Activated CD8-positive, alpha-beta T cell treated with anti-CD3 and anti-CD28 coated beads, Interleukin-2, amount 10 ng/mL, durations not matched to agents 7 days and 5 days (primary cell): Measurements from ENCODE around the gene PPAN. TPM values are rescaled to one million over a fixed set of nuclear protein-coding genes. Genes with fewer than 3 reads are reported as not detected.

Source experiments
- ATAC-seq: fragments of 150-1000 bp; cut with Tn5 transposase; one replicate; pipeline ENCODE4 v1.10.0; 2021; ENCODE audit warnings: moderate library complexity
- CTCF ChIA-PET: fragments of 350-600 bp; sonication (Branson Sonifier 250); formaldehyde crosslinking; loops from one replicate; lab custom pipeline; 2021; ENCODE audit warnings: antibody characterized with exemption; lab: Charles Lee
- POLR2A ChIA-PET: fragments of 350-600 bp; sonication (Branson Sonifier 250); formaldehyde crosslinking; loops from one replicate; lab custom pipeline; 2021; ENCODE audit warnings: antibody characterized with exemption; lab: Charles Lee
- DNase-seq: peaks from one replicate; pipeline ENCODE4 v3.0.0-alpha.2; 2020
- H3K27ac Mint-ChIP-seq: one replicate; pipeline ENCODE4 v1.8.0; 2021; ENCODE audit warnings: mild to moderate bottlenecking, mixed read lengths
- H3K27me3 Mint-ChIP-seq: one replicate; pipeline ENCODE4 v1.8.0; 2021; ENCODE audit warnings: low read depth, mixed read lengths
- H3K36me3 Mint-ChIP-seq: one replicate; pipeline ENCODE4 v1.8.0; 2021; ENCODE audit warnings: low read depth, mixed read lengths
- H3K4me1 Mint-ChIP-seq: one replicate; pipeline ENCODE4 v1.8.0; 2021; ENCODE audit warnings: low read depth, mixed read lengths
- H3K4me3 Mint-ChIP-seq: one replicate; pipeline ENCODE4 v1.8.0; 2021; ENCODE audit warnings: mild to moderate bottlenecking, mixed read lengths
- H3K9me3 Mint-ChIP-seq: one replicate; pipeline ENCODE4 v1.8.0; 2022; ENCODE audit warnings: mixed read lengths; ENCODE audit not compliant: insufficient read depth
- total RNA-seq, 2 experiments: library from RNA; stranded (reverse); gene quantifications; one replicate each; pipeline ENCODE4 v1.2.3, GENCODE V29; 2021

PPAN gene
- total RNA-seq, 2 experiments from 2014 or later, result 107 to 121 TPM

GRCh38 chr19:10144361-10144760 lies 38.2 kb downstream of the PPAN start:
- no peak for DNase-seq
- H3K4me3 Mint-ChIP-seq, result no peak overlapping the region
- peak overlapping the region; percentile 90 for H3K27ac Mint-ChIP-seq
- no peaks in the 10 kb centered on the region for H3K9me3 Mint-ChIP-seq
- CTCF ChIA-PET, result interaction anchor here (1.2 kb wide), 1 partner anchor 45 kb away, joined by 4 read pairs; no protein-coding TSS in a partner anchor
- H3K36me3 Mint-ChIP-seq, result peaks cover 79% of the 10 kb centered on the region
- H3K27me3 Mint-ChIP-seq, result no peaks in the 10 kb centered on the region
- POLR2A ChIA-PET, result interaction anchor here (0.5 kb wide), 1 partner anchor 566 kb away, joined by 3 read pairs; no protein-coding TSS in a partner anchor
- no peak for ATAC-seq
- H3K4me1 Mint-ChIP-seq, result peaks cover 49% of the 10 kb centered on the region

- CTCF ChIA-PET, result no interaction called here
- no peaks in the 10 kb centered on the region for H3K27me3 Mint-ChIP-seq
- H3K9me3 Mint-ChIP-seq, result no peaks in the 10 kb centered on the region
- DNase-seq (no peak), ATAC-seq (no peak)
- peaks cover 49% of the 10 kb centered on the region for H3K4me1 Mint-ChIP-seq
- peaks cover 79% of the 10 kb centered on the region for H3K36me3 Mint-ChIP-seq
- H3K27ac Mint-ChIP-seq, result peak overlapping the region; percentile 49
- H3K4me3 Mint-ChIP-seq, result no peak overlapping the region
- POLR2A ChIA-PET, result interaction anchor here (0.5 kb wide), 1 partner anchor 565 kb away, joined by 3 read pairs; no protein-coding TSS in a partner anchor
These were observed 38.9 kb downstream of the PPAN start for GRCh38 chr19:10145031-10145430.

DNA sequence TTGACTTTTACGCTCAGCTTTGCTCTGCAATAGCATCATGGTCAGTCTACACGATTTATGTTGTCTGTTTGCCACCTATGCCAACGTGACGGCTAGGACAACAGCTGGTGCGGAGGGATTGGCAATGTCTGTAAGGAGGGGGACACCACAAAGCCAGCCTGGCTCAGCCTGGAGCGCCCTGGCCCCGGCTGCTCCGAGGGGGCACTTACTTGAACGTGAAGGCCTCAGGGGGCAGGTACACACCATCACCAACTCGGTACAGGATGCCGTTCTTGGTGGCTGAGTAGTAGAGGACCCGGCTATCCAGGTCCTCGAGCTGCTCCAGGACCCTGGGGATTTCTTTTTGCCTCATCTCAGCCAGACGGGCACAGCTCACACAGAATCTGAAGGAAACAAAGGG lies 40.0 kb downstream of the PPAN start:
- POLR2A ChIA-PET, result no interaction called here
- H3K36me3 Mint-ChIP-seq, result peaks cover 78% of the 10 kb centered on the region
- CTCF ChIA-PET, result interaction anchor here (1.7 kb wide), 1 partner anchor 104 kb away, joined by 4 read pairs; no protein-coding TSS in a partner anchor

GRCh38 chr19:10149427-10149826 lies 43.3 kb downstream of the PPAN start:
- H3K4me3 Mint-ChIP-seq, result no peak overlapping the region
- H3K27me3 Mint-ChIP-seq, result no peaks in the 10 kb centered on the region
- POLR2A ChIA-PET, result no interaction called here
- CTCF ChIA-PET, result no interaction called here
- no peaks in the 10 kb centered on the region for H3K9me3 Mint-ChIP-seq
- H3K36me3 Mint-ChIP-seq, result peaks cover 76% of the 10 kb centered on the region
- DNase-seq, result no peak
- peaks cover 21% of the 10 kb centered on the region for H3K4me1 Mint-ChIP-seq
- H3K27ac Mint-ChIP-seq, result no peak overlapping the region
- no peak for ATAC-seq

More for the DNA sequence above, 40.0 kb downstream of the PPAN start:
- H3K27ac Mint-ChIP-seq, result peak overlapping the region; percentile 62
- H3K9me3 Mint-ChIP-seq, result no peaks in the 10 kb centered on the region
- DNase-seq, result no peak
- H3K4me1 Mint-ChIP-seq, result peaks cover 49% of the 10 kb centered on the region
- no peaks in the 10 kb centered on the region for H3K27me3 Mint-ChIP-seq
- H3K4me3 Mint-ChIP-seq, result no peak overlapping the region
- no peak for ATAC-seq

- no peak overlapping the region for H3K27ac Mint-ChIP-seq
- H3K4me3 Mint-ChIP-seq, result no peak overlapping the region
- ATAC-seq (no peak), DNase-seq (no peak)
- H3K36me3 Mint-ChIP-seq, result peaks cover 74% of the 10 kb centered on the region
- CTCF ChIA-PET, result interaction anchor here (1.3 kb wide), 1 partner anchor 8 kb away, joined by 3 read pairs; no protein-coding TSS in a partner anchor
- POLR2A ChIA-PET, result no interaction called here
- peaks cover 1% of the 10 kb centered on the region for H3K4me1 Mint-ChIP-seq
- no peaks in the 10 kb centered on the region for H3K9me3 Mint-ChIP-seq
- no peaks in the 10 kb centered on the region for H3K27me3 Mint-ChIP-seq
These were observed 45.4 kb downstream of the PPAN start for GRCh38 chr19:10151521-10151920.

DNA sequence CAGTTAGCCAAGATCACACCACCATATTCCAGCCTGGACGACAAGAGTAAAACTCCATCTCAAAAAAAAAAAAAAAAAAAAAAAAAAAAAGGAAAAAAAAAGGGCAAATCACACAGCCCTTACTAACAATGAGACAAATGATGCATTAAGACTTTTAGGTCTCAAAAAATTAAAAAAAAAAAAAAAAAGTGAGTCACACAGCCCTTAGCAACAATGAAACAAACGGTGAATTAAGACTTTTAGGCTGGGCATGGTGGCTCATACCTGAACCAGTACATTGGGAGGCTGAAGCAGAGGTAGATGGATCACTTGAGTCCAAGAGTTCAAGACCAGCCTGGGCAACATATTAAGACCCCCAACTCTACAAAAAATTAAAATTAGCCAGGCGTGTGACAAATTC lies 45.9 kb downstream of the PPAN start:
- Mint-ChIP-seq H3K27ac (no peak overlapping the region), H3K4me3 (no peak overlapping the region), H3K9me3 (no peaks in the 10 kb centered on the region), H3K27me3 (no peaks in the 10 kb centered on the region), H3K36me3 (peaks cover 75% of the 10 kb centered on the region), H3K4me1 (no peaks in the 10 kb centered on the region)
- CTCF ChIA-PET, result no interaction called here
- DNase-seq (no peak), ATAC-seq (no peak)
- POLR2A ChIA-PET, result no interaction called here

DNA sequence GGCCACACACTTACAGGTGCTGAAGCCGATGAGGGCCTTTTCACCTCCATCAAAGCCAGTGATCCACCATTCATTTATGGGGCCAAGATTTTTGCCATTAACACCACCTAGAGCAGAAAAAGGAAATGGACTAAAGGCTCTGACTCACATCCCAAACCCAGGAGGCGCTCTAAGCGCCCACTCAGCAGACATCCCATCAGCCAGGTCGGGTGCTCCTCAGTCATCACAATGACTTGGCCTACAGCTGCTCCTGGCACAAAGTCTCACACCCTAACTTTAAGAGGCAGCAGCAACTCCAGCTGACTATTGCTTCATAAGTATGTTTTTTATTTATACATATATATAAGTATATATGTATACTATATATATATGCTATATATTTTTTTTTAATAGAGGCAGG lies 49.7 kb downstream of the PPAN start:
- no peak for DNase-seq
- ChIA-PET CTCF (interaction anchor here (0.6 to 0.9 kb wide), 2 partner anchors 13 to 174 kb away, joined by 3 read pairs; no protein-coding TSS in a partner anchor), POLR2A (no interaction called here)
- peaks cover 82% of the 10 kb centered on the region for H3K36me3 Mint-ChIP-seq
- no peaks in the 10 kb centered on the region for H3K9me3 Mint-ChIP-seq
- no peak overlapping the region for H3K4me3 Mint-ChIP-seq
- H3K27ac Mint-ChIP-seq, result no peak overlapping the region
- ATAC-seq, result no peak
- no peaks in the 10 kb centered on the region for H3K27me3 Mint-ChIP-seq
- H3K4me1 Mint-ChIP-seq, result no peaks in the 10 kb centered on the region

GRCh38 chr19:10158071-10158470 lies 51.9 kb downstream of the PPAN start:
- ChIA-PET CTCF (no interaction called here), POLR2A (interaction anchor here (0.6 to 1.7 kb wide), 2 partner anchors 27 to 30 kb away, joined by 3 read pairs; no protein-coding TSS in a partner anchor)
- no peak for DNase-seq
- Mint-ChIP-seq H3K27me3 (no peaks in the 10 kb centered on the region), H3K27ac (no peak overlapping the region), H3K4me1 (no peaks in the 10 kb centered on the region), H3K4me3 (no peak overlapping the region), H3K36me3 (peaks cover 74% of the 10 kb centered on the region), H3K9me3 (no peaks in the 10 kb centered on the region)
- no peak for ATAC-seq

GRCh38 chr19:10158485-10158884 lies 52.3 kb downstream of the PPAN start:
- H3K4me1 Mint-ChIP-seq, result no peaks in the 10 kb centered on the region
- POLR2A ChIA-PET, result interaction anchor here (1.7 kb wide), 1 partner anchor 29 kb away, joined by 3 read pairs; no protein-coding TSS in a partner anchor
- DNase-seq (no peak), ATAC-seq (no peak)
- no peak overlapping the region for H3K4me3 Mint-ChIP-seq
- H3K27me3 Mint-ChIP-seq, result no peaks in the 10 kb centered on the region
- CTCF ChIA-PET, result interaction anchor here (1.7 kb wide), 1 partner anchor 16 kb away, joined by 5 read pairs; no protein-coding TSS in a partner anchor
- H3K9me3 Mint-ChIP-seq, result no peaks in the 10 kb centered on the region
- H3K36me3 Mint-ChIP-seq, result peaks cover 75% of the 10 kb centered on the region
- H3K27ac Mint-ChIP-seq, result no peak overlapping the region

GRCh38 chr19:10159610-10160009 lies 53.4 kb downstream of the PPAN start:
- no peak overlapping the region for H3K4me3 Mint-ChIP-seq
- POLR2A ChIA-PET, result no interaction called here
- DNase-seq (no peak), ATAC-seq (no peak)
- CTCF ChIA-PET, result interaction anchor here (0.7 to 1.7 kb wide), 2 partner anchors 9 to 17 kb away, joined by 3 to 5 read pairs; no protein-coding TSS in a partner anchor
- H3K27me3 Mint-ChIP-seq, result no peaks in the 10 kb centered on the region
- peaks cover 73% of the 10 kb centered on the region for H3K36me3 Mint-ChIP-seq
- no peak overlapping the region for H3K27ac Mint-ChIP-seq
- no peaks in the 10 kb centered on the region for H3K9me3 Mint-ChIP-seq
- no peaks in the 10 kb centered on the region for H3K4me1 Mint-ChIP-seq
